ENCODE results near the gene SYNE2. TPM values are rescaled to one million over a fixed set of nuclear protein-coding genes. Genes with fewer than 3 reads are reported as not detected.

The SYNE2 gene
- total RNA-seq, 2 experiments from 2014 or later, result 150 to 212 TPM

DNA sequence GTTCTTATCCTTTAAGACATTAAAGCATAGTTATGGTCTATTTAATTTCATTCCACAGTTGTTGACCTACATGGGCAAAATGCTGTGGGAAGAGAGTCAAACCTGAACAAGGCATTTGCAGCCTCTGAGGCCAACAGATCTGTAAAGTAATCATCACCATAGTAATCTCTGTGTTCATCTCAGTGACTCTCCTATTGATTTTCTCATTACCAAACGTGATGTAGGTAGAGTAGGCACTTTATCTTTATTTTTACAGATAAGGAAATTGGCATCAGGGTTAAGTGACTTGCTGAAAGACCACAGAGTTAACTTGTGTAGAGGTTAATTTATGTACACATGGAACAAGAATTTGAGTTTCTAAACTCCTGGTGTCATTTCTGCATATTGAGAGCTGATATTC is 238.4 kb downstream of the SYNE2 start:
- TF ChIP-seq, protein P1, sequence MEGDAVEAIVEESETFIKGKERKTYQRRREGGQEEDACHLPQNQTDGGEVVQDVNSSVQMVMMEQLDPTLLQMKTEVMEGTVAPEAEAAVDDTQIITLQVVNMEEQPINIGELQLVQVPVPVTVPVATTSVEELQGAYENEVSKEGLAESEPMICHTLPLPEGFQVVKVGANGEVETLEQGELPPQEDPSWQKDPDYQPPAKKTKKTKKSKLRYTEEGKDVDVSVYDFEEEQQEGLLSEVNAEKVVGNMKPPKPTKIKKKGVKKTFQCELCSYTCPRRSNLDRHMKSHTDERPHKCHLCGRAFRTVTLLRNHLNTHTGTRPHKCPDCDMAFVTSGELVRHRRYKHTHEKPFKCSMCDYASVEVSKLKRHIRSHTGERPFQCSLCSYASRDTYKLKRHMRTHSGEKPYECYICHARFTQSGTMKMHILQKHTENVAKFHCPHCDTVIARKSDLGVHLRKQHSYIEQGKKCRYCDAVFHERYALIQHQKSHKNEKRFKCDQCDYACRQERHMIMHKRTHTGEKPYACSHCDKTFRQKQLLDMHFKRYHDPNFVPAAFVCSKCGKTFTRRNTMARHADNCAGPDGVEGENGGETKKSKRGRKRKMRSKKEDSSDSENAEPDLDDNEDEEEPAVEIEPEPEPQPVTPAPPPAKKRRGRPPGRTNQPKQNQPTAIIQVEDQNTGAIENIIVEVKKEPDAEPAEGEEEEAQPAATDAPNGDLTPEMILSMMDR (conservative IDR thresholded peaks at IDR 0.05; ENCODE audit: low read length), result no peak
- no peak for TF ChIP-seq EZH2phosphoT487 (IDR thresholded peaks at IDR 0.05; ENCODE audit: borderline replicate concordance, low read depth, low read length)
- H3K4me2 ChIP-seq (ENCODE audit: low read length), result no peak overlapping the region
- intact Hi-C loops (cut with micrococcal nuclease; ENCODE audit: unreplicated experiment), result no loop called here
- POLR2A ChIA-PET, result no interaction called here
- H3K79me2 ChIP-seq (ENCODE audit: insufficient read depth, low read depth, low read length), result no peaks in the 10 kb centered on the region
- H3K36me3 ChIP-seq (ENCODE audit: insufficient read depth, low read length), result peaks cover 71% of the 10 kb centered on the region
- no peak overlapping the region for H3K4me3 ChIP-seq (ENCODE audit: low read depth, low read length, poor library complexity, severe bottlenecking)
- H3K4me1 ChIP-seq (ENCODE audit: insufficient read depth, low read length, poor library complexity, severe bottlenecking), result no peaks in the 10 kb centered on the region
- CTCF ChIA-PET (ENCODE audit: unreplicated experiment), result no interaction called here
- no peaks in the 10 kb centered on the region for H3K9me2 ChIP-seq (ENCODE audit: insufficient read depth, low read length)
- no peak overlapping the region for H3K27ac ChIP-seq (ENCODE audit: low read depth, low read length, poor library complexity, severe bottlenecking)
- H4K20me1 ChIP-seq (ENCODE audit: insufficient read depth, low read length), result no peaks in the 10 kb centered on the region
- no peak overlapping the region for H2AFZ ChIP-seq (ENCODE audit: low read length)
- DNase-seq (ENCODE audit: low spot score), result no peak
- no TSS peak for BruUV-seq (replicated peaks)
- no peaks in the 10 kb centered on the region for H3K9me3 ChIP-seq (ENCODE audit: low read length)

DNA sequence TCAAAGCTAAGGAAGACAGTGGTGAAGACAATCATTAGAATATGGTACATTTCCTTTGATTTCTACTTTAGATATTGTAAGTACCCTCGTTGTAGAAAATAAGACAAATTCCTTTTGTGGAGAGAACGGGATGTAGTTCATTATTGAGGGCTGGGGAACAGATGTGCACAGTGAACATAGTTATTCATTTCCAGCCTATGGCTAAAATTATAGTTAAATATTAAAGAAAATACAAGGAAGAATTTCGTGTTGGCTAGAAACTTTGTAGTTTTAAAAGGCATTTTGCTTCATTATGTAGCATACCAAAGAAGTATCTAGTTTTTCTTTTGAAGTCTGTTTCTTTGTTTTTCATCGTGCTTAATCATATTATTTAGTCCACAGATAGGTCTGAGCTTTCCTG is 239.5 kb downstream of the SYNE2 start:
- no peaks in the 10 kb centered on the region for H3K9me2 ChIP-seq (ENCODE audit: insufficient read depth, low read length)
- H3K4me3 ChIP-seq (ENCODE audit: low read depth, low read length, poor library complexity, severe bottlenecking), result no peak overlapping the region
- H4K20me1 ChIP-seq (ENCODE audit: insufficient read depth, low read length), result no peaks in the 10 kb centered on the region
- no peak for DNase-seq (ENCODE audit: low spot score)
- H3K27ac ChIP-seq (ENCODE audit: low read depth, low read length, poor library complexity, severe bottlenecking), result no peak overlapping the region
- H2AFZ ChIP-seq (ENCODE audit: low read length), result no peak overlapping the region
- peaks cover 73% of the 10 kb centered on the region for H3K36me3 ChIP-seq (ENCODE audit: insufficient read depth, low read length)
- TF ChIP-seq EZH2phosphoT487 (IDR thresholded peaks at IDR 0.05; ENCODE audit: borderline replicate concordance, low read depth, low read length), result no peak
- TF ChIP-seq, protein P1 (conservative IDR thresholded peaks at IDR 0.05; ENCODE audit: low read length), result no peak
- no peaks in the 10 kb centered on the region for H3K79me2 ChIP-seq (ENCODE audit: insufficient read depth, low read depth, low read length)
- no TSS peak for BruUV-seq (replicated peaks)
- POLR2A ChIA-PET, result no interaction called here
- no peaks in the 10 kb centered on the region for H3K4me1 ChIP-seq (ENCODE audit: insufficient read depth, low read length, poor library complexity, severe bottlenecking)
- H3K9me3 ChIP-seq (ENCODE audit: low read length), result no peaks in the 10 kb centered on the region
- CTCF ChIA-PET (ENCODE audit: unreplicated experiment), result no interaction called here
- no peak overlapping the region for H3K4me2 ChIP-seq (ENCODE audit: low read length)
- intact Hi-C loops (cut with micrococcal nuclease; ENCODE audit: unreplicated experiment), result no loop called here

DNA sequence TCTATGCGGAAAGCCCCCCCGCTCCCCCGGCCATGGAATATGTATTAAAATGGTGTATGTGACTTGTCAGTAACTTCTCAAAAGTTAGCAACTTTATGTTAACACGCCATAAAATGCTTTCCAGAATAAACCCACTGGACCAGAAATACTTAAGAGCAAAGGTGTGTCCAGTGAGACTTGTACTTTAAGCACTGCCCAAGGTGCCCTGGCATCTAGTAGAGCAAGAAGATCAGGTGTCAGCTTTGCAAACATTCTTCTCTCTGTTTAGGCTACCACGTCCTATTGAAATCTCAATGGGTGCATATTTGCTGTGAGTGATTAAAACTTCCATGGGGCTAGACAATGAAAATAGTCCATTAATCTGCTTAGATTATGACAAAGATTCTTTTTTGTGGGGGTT is 240.1 kb downstream of the SYNE2 start:
- intact Hi-C loops (cut with micrococcal nuclease; ENCODE audit: unreplicated experiment), result no loop called here
- BruUV-seq (replicated peaks), result no TSS peak
- H4K20me1 ChIP-seq (ENCODE audit: insufficient read depth, low read length), result no peaks in the 10 kb centered on the region
- DNase-seq (ENCODE audit: low spot score), result no peak
- TF ChIP-seq EZH2phosphoT487 (IDR thresholded peaks at IDR 0.05; ENCODE audit: borderline replicate concordance, low read depth, low read length), result no peak
- TF ChIP-seq, protein P1 (conservative IDR thresholded peaks at IDR 0.05; ENCODE audit: low read length), result no peak
- H3K4me3 ChIP-seq (ENCODE audit: low read depth, low read length, poor library complexity, severe bottlenecking), result no peak overlapping the region
- no peaks in the 10 kb centered on the region for H3K9me2 ChIP-seq (ENCODE audit: insufficient read depth, low read length)
- H3K79me2 ChIP-seq (ENCODE audit: insufficient read depth, low read depth, low read length), result no peaks in the 10 kb centered on the region
- POLR2A ChIA-PET, result interaction anchor here (2.2 kb wide), 1 partner anchor 10 kb away, joined by 5 read pairs; no protein-coding TSS in a partner anchor
- peaks cover 74% of the 10 kb centered on the region for H3K36me3 ChIP-seq (ENCODE audit: insufficient read depth, low read length)
- H3K9me3 ChIP-seq (ENCODE audit: low read length), result no peaks in the 10 kb centered on the region
- H3K4me1 ChIP-seq (ENCODE audit: insufficient read depth, low read length, poor library complexity, severe bottlenecking), result no peaks in the 10 kb centered on the region
- no peak overlapping the region for H3K4me2 ChIP-seq (ENCODE audit: low read length)
- H2AFZ ChIP-seq (ENCODE audit: low read length), result no peak overlapping the region
- H3K27ac ChIP-seq (ENCODE audit: low read depth, low read length, poor library complexity, severe bottlenecking), result no peak overlapping the region
- CTCF ChIA-PET (ENCODE audit: unreplicated experiment), result no interaction called here
